ENCODE data around the gene ERCC2. TPM values are rescaled to one million over a fixed set of nuclear protein-coding genes. Genes with fewer than 3 reads are reported as not detected.
"Not testable (repeated sequence)": the region's sequence is repeated elsewhere in the genome, so short reads cannot be mapped to it uniquely, and the experiment has no call there.

The ERCC2 gene
- total RNA-seq, 2 donors from 2014 or later, result 87.9 to 105 TPM

DNA sequence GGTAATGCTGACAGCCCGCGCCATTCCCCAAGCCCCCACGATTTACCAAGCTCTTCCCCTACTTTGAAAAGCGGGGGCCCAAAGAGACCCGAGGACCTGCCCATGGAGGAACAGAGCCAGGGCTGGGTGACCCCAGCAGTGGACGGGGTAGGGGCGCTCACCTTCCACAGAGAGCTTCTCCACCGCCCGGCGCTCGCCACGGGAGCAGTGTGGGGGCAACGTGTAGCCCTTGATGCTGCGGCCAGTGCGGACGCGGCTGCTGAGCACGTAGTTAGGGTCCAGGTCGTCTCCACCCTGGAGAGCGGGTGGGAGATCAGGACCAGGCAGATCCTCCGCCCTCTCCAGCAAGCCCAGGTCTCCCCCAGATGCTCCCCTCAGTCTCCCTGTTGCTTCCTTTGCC is 55.1 kb downstream of the ERCC2 start:
- DNase-seq, result no peak
- Mint-ChIP-seq H3K4me1 (no peaks in the 10 kb centered on the region), H3K4me3 (no peak overlapping the region), H3K27ac (no peak overlapping the region), H3K9me3 (no peaks in the 10 kb centered on the region), H3K36me3 (ENCODE audit: low read depth) (no peaks in the 10 kb centered on the region), H3K27me3 (ENCODE audit: insufficient read depth) (peaks cover 51% of the 10 kb centered on the region)
- Histone ChIP-seq H3K4me3 (ENCODE audit: low read length) (no peak overlapping the region), H3K36me3 (ENCODE audit: control insufficient read depth, insufficient read depth, low read length) (no peaks in the 10 kb centered on the region), H3K27me3 (ENCODE audit: control insufficient read depth, insufficient read depth, low read length, poor library complexity, severe bottlenecking) (peaks cover 42% of the 10 kb centered on the region), H3K4me1 (ENCODE audit: control insufficient read depth, insufficient read depth, low read length) (no peaks in the 10 kb centered on the region), H3K9ac (ENCODE audit: extremely low read depth, low read length, poor library complexity, severe bottlenecking) (no peak overlapping the region), H3K27ac (ENCODE audit: low read depth, low read length) (no peak overlapping the region), H3K9me3 (ENCODE audit: control insufficient read depth, low read length) (no peaks in the 10 kb centered on the region)
- TF ChIP-seq, protein P1, sequence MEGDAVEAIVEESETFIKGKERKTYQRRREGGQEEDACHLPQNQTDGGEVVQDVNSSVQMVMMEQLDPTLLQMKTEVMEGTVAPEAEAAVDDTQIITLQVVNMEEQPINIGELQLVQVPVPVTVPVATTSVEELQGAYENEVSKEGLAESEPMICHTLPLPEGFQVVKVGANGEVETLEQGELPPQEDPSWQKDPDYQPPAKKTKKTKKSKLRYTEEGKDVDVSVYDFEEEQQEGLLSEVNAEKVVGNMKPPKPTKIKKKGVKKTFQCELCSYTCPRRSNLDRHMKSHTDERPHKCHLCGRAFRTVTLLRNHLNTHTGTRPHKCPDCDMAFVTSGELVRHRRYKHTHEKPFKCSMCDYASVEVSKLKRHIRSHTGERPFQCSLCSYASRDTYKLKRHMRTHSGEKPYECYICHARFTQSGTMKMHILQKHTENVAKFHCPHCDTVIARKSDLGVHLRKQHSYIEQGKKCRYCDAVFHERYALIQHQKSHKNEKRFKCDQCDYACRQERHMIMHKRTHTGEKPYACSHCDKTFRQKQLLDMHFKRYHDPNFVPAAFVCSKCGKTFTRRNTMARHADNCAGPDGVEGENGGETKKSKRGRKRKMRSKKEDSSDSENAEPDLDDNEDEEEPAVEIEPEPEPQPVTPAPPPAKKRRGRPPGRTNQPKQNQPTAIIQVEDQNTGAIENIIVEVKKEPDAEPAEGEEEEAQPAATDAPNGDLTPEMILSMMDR (conservative IDR thresholded peaks at IDR 0.05), result no peak
- WGBS, 2 experiments (ENCODE audit: insufficient coverage in 1 of 2, insufficient read length in 1 of 2), result 84% methylated on average over 14 to 21 of the region's 21 CpGs

DNA sequence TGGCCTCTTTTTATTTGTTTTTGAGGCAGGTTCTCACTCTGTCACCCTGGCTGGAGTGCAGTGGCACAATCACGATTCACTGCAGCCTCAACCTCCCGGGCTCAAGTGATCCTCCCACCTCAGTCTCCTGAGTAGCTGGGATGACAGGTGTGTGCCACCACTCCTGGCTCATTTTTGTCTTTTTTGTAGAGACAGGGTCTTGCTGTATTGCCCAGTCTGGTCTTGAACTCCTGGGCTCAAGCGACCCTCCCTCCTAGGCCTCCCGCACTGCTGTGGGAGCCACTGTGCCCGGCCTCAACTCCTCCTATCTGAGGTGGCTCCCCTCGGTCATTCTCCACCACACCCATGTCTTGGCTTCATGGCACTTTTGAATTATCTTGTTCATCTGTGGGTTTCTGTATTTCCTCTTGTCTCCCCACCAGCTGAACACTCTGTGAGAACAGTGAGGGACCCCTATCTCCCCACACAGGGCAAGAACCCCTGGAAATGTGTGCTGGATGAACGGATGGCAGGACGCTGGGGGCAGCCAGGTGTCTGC is 55.6 kb downstream of the ERCC2 start:
- no peaks in the 10 kb centered on the region for H3K9me3 ChIP-seq (ENCODE audit: control insufficient read depth, low read length)
- H3K36me3 ChIP-seq (ENCODE audit: control insufficient read depth, insufficient read depth, low read length), result no peaks in the 10 kb centered on the region
- Mint-ChIP-seq H3K4me3 (no peak overlapping the region), H3K4me1 (no peaks in the 10 kb centered on the region), H3K27ac (no peak overlapping the region), H3K27me3 (ENCODE audit: insufficient read depth) (peaks cover 51% of the 10 kb centered on the region), H3K9me3 (no peaks in the 10 kb centered on the region), H3K36me3 (ENCODE audit: low read depth) (no peaks in the 10 kb centered on the region)
- no peak overlapping the region for H3K9ac ChIP-seq (ENCODE audit: extremely low read depth, low read length, poor library complexity, severe bottlenecking)
- H3K4me3 ChIP-seq (ENCODE audit: low read length), result no peak overlapping the region
- TF ChIP-seq, protein P1 (conservative IDR thresholded peaks at IDR 0.05), result no peak
- no peak overlapping the region for H3K27ac ChIP-seq (ENCODE audit: low read depth, low read length)
- H3K4me1 ChIP-seq (ENCODE audit: control insufficient read depth, insufficient read depth, low read length), result no peaks in the 10 kb centered on the region
- peaks cover 42% of the 10 kb centered on the region for H3K27me3 ChIP-seq (ENCODE audit: control insufficient read depth, insufficient read depth, low read length, poor library complexity, severe bottlenecking)
- 80 to 82% methylated on average over 7 to 8 of the region's 8 CpGs for WGBS, 2 experiments (ENCODE audit: insufficient coverage in 1 of 2, insufficient read length in 1 of 2)
- DNase-seq, result no peak

DNA sequence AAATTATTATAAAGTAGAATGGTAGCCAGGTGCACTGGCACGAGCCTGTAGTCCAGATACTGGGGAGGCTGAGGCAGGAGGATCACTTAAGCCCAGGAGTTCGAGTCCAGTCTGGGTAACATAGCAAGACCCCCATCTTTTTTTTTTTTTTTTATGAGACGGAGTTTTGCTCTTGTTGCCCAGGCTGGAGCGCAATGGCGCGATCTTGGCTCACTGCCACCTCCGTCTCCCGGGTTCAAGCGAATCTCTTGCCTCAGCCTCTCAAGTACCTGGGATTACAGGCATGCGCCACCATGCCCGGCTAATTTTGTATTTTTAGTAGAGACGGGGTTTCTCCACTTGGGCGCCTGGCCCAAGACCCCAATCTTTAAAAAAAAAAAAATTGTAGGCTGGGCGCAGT is 58.1 kb downstream of the ERCC2 start:
- not testable (repeated sequence) for H3K4me3 Mint-ChIP-seq; H3K4me3 ChIP-seq (ENCODE audit: low read length); H3K27ac Mint-ChIP-seq; H3K27ac ChIP-seq (ENCODE audit: low read depth, low read length); H3K9ac ChIP-seq (ENCODE audit: extremely low read depth, low read length, poor library complexity, severe bottlenecking); H3K4me1 ChIP-seq (ENCODE audit: control insufficient read depth, insufficient read depth, low read length); H3K9me3 Mint-ChIP-seq; H3K36me3 ChIP-seq (ENCODE audit: control insufficient read depth, insufficient read depth, low read length); DNase-seq; H3K9me3 ChIP-seq (ENCODE audit: control insufficient read depth, low read length); H3K36me3 Mint-ChIP-seq (ENCODE audit: low read depth); H3K4me1 Mint-ChIP-seq
- peaks cover 43% of the 10 kb centered on the region for H3K27me3 Mint-ChIP-seq (ENCODE audit: insufficient read depth)
- WGBS, 2 experiments (ENCODE audit: insufficient coverage in 1 of 2, insufficient read length in 1 of 2), result 91 to 97% methylated on average over 13 to 14 of the region's 14 CpGs
- peaks cover 36% of the 10 kb centered on the region for H3K27me3 ChIP-seq (ENCODE audit: control insufficient read depth, insufficient read depth, low read length, poor library complexity, severe bottlenecking)

DNA sequence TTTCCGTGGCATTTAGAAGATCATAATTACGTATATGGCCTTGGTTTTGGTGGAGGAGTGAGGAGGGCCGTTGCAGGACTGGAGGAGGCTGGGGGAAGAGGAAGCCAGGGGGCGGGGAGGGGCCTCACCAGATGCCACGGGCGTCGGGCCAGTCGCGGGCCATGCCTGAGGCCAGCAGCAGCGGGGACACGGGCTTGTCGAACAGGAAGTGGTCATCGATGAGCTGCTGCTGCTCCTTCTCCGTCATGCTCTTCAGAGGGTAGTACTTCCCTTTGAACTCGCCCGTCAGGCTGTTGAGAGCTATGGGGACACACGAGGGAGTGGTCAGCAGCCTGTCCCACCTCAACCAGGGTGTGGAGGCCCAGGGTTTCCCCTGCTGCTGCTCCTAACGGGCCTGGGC is 58.8 kb downstream of the ERCC2 start:
- Mint-ChIP-seq H3K9me3 (no peaks in the 10 kb centered on the region), H3K36me3 (ENCODE audit: low read depth) (no peaks in the 10 kb centered on the region), H3K27ac (no peak overlapping the region), H3K4me1 (no peaks in the 10 kb centered on the region), H3K4me3 (no peak overlapping the region), H3K27me3 (ENCODE audit: insufficient read depth) (peaks cover 43% of the 10 kb centered on the region)
- TF ChIP-seq, protein P1 (conservative IDR thresholded peaks at IDR 0.05), result no peak
- no peak overlapping the region for H3K9ac ChIP-seq (ENCODE audit: extremely low read depth, low read length, poor library complexity, severe bottlenecking)
- no peaks in the 10 kb centered on the region for H3K36me3 ChIP-seq (ENCODE audit: control insufficient read depth, insufficient read depth, low read length)
- peaks cover 33% of the 10 kb centered on the region for H3K27me3 ChIP-seq (ENCODE audit: control insufficient read depth, insufficient read depth, low read length, poor library complexity, severe bottlenecking)
- H3K27ac ChIP-seq (ENCODE audit: low read depth, low read length), result no peak overlapping the region
- WGBS, 2 experiments (ENCODE audit: insufficient coverage in 1 of 2, insufficient read length in 1 of 2), result 89% methylated on average over 14 to 18 of the region's 18 CpGs
- no peak overlapping the region for H3K4me3 ChIP-seq (ENCODE audit: low read length)
- DNase-seq, result peak; percentile 55
- no peaks in the 10 kb centered on the region for H3K9me3 ChIP-seq (ENCODE audit: control insufficient read depth, low read length)
- no peaks in the 10 kb centered on the region for H3K4me1 ChIP-seq (ENCODE audit: control insufficient read depth, insufficient read depth, low read length)

DNA sequence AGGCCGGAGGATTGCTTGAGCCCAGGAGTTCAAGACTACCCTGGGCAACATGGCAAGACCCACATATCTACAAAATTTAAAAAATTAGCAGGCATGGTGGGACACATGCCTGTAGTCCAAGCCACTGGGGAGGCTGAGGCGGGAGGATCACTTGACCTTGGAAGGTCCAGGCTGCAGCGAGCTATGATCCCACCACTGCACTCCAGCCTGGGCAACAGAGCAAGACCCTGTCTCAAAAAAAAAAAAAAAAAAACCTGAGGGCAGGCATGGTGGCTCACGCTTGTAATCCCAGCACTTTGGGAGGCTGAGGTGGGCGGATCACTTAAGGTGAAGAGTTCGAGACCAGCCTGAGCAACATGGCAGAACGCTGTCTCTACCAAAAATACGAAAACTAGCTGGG is 61.1 kb downstream of the ERCC2 start:
- H3K4me1 ChIP-seq (ENCODE audit: control insufficient read depth, insufficient read depth, low read length); H3K27ac Mint-ChIP-seq; H3K9ac ChIP-seq (ENCODE audit: extremely low read depth, low read length, poor library complexity, severe bottlenecking); DNase-seq; H3K36me3 Mint-ChIP-seq (ENCODE audit: low read depth); H3K4me3 Mint-ChIP-seq; H3K36me3 ChIP-seq (ENCODE audit: control insufficient read depth, insufficient read depth, low read length); H3K4me1 Mint-ChIP-seq; H3K27ac ChIP-seq (ENCODE audit: low read depth, low read length); H3K9me3 ChIP-seq (ENCODE audit: control insufficient read depth, low read length); H3K9me3 Mint-ChIP-seq; H3K4me3 ChIP-seq (ENCODE audit: low read length): not testable (repeated sequence)
- H3K27me3 Mint-ChIP-seq (ENCODE audit: insufficient read depth), result peaks cover 40% of the 10 kb centered on the region
- H3K27me3 ChIP-seq (ENCODE audit: control insufficient read depth, insufficient read depth, low read length, poor library complexity, severe bottlenecking), result peaks cover 14% of the 10 kb centered on the region
- 93 to 94% methylated on average over 6 to 8 of the region's 8 CpGs for WGBS, 2 experiments (ENCODE audit: insufficient coverage in 1 of 2, insufficient read length in 1 of 2)
